HCT116 (cell line): Measurements from ENCODE around the gene IL17A. TPM values are rescaled to one million over a fixed set of nuclear protein-coding genes. Genes with fewer than 3 reads are reported as not detected.

ENCODE experiments used
- ATAC-seq: fragments of 200-7000 bp; cut with Tn5 transposase; 2 replicates; pipeline ENCODE4 v1.9.1; 2020; ENCODE audit warnings: mild to moderate bottlenecking, moderate library complexity
- BruUV-seq: library from RNA; stranded (reverse); fragments of 400-500 nt; replicated peaks from 2 replicates; lab custom pipeline; 2021; lab: Mats Ljungman, UMichigan
- CTCF ChIA-PET: fragments of 300-600 bp; sonication (Branson Sonifier 250); formaldehyde crosslinking; loops from one replicate; lab custom pipeline; 2021; ENCODE audit warnings: antibody characterized with exemption; lab: Charles Lee
- POLR2A ChIA-PET: fragments of 300-600, 350-600 bp; sonication (Branson Sonifier 250); formaldehyde crosslinking; loops from one replicate; lab custom pipeline; 2021; ENCODE audit warnings: antibody characterized with exemption; lab: Charles Lee
- RAD21 ChIA-PET, 2 experiments: fragments of 300-600 bp; sonication (Branson Sonifier 250); formaldehyde crosslinking; loops; one replicate each; lab custom pipeline; 2023; ENCODE audit warnings: low total read pairs in 2 of 2; ENCODE audit not compliant: uncharacterized antibody in 2 of 2, unreplicated experiment in 2 of 2, low non-redundant PET in 1 of 2; lab: Charles Lee
- DNase-seq: peaks from one replicate; pipeline ENCODE4 v3.0.0-alpha.2; 2010; ENCODE audit warnings: low read depth, low spot score
- H2AFZ ChIP-seq: fragments of 200-600 bp; shearing (Covaris generic), sonication (generic); 2 replicates; pipeline ENCODE4 v1.6.1; 2017; ENCODE audit warnings: low read depth, mixed run types, mixed read lengths, antibody characterized with exemption, low read length; ENCODE audit not compliant: poor library complexity, severe bottlenecking
- H3K27ac ChIP-seq: 2 replicates; pipeline ENCODE4 v1.5.1; 2012; ENCODE audit warnings: low read depth, low read length
- H3K27me3 ChIP-seq: fragments of 200-600 bp; sonication (generic); 2 replicates; pipeline ENCODE4 v1.6.1; 2016; ENCODE audit warnings: mixed run types, low read length, mixed read lengths; ENCODE audit not compliant: insufficient read depth
- H3K36me3 ChIP-seq, 2 experiments: fragments of 200-500 bp in 1 of 2; fragments of 200-600 bp in 1 of 2; sonication (Bioruptor generic) in 1 of 2; sonication (generic) in 1 of 2; 2 replicates each; pipeline versions ENCODE4 v1.5.1 to v1.6.1; 2014 to 2016; ENCODE audit warnings: low read length in 2 of 2, inconsistent platforms in 1 of 2, mixed read lengths in 1 of 2, mixed run types in 1 of 2; ENCODE audit not compliant: insufficient read depth in 2 of 2, control insufficient read depth in 1 of 2
- H3K4me1 ChIP-seq, 2 experiments: fragments of 200-600 bp in 1 of 2; sonication (generic) in 1 of 2; 2 replicates each; pipeline versions ENCODE4 v1.5.1 to v1.6.1; 2012 to 2017; ENCODE audit warnings: low read length in 2 of 2, inconsistent platforms in 1 of 2, mild to moderate bottlenecking in 1 of 2, mixed read lengths in 1 of 2, mixed run types in 1 of 2, moderate library complexity in 1 of 2; ENCODE audit not compliant: insufficient read depth in 2 of 2, control insufficient read depth in 1 of 2
- H3K4me2 ChIP-seq: fragments of 200-600 bp; sonication (generic); 2 replicates; pipeline ENCODE4 v1.6.1; 2017; ENCODE audit warnings: mixed run types, low read length, mixed read lengths
- H3K4me3 ChIP-seq, 2 experiments: fragments of 200-600 bp in 1 of 2; sonication (generic) in 1 of 2; replicated peaks in 1 of 2; 2 replicates each; pipeline ENCODE4 v1.5.1; 2011 to 2016; ENCODE audit warnings: low read length in 2 of 2, control low read depth in 1 of 2, low read depth in 1 of 2, mild to moderate bottlenecking in 1 of 2, mixed read lengths in 1 of 2, mixed run types in 1 of 2
- H3K79me2 ChIP-seq: fragments of 200-600 bp; sonication (generic); 2 replicates; pipeline ENCODE4 v1.6.1; 2017; ENCODE audit warnings: mild to moderate bottlenecking, mixed run types, low read length, moderate library complexity, mixed read lengths; ENCODE audit not compliant: insufficient read depth
- H3K9ac ChIP-seq: fragments of 200-600 bp; sonication (generic); 2 replicates; pipeline ENCODE4 v1.6.1; 2016; ENCODE audit warnings: low read length, mixed read lengths
- H3K9me2 ChIP-seq: fragments of 200-600 bp; sonication (generic), shearing (Covaris generic); 2 replicates; pipeline ENCODE4 v1.6.1; 2017; ENCODE audit warnings: mixed run types, mild to moderate bottlenecking, moderate library complexity; ENCODE audit not compliant: insufficient read depth
- H3K9me3 ChIP-seq, 2 experiments: fragments of 200-500 bp in 1 of 2; fragments of 200-600 bp in 1 of 2; sonication (Bioruptor generic) in 1 of 2; sonication (generic) in 1 of 2; 2 replicates each; pipeline ENCODE4 v1.6.1; 2014 to 2017; ENCODE audit warnings: low read length in 2 of 2, mixed read lengths in 2 of 2, inconsistent platforms in 1 of 2, low read depth in 1 of 2, mild to moderate bottlenecking in 1 of 2, mixed run types in 1 of 2, moderate library complexity in 1 of 2; ENCODE audit not compliant: control insufficient read depth in 1 of 2, insufficient read depth in 1 of 2
- H4K20me1 ChIP-seq: fragments of 200-600 bp; sonication (generic), shearing (Covaris generic); 2 replicates; pipeline ENCODE4 v1.6.1; 2017; ENCODE audit warnings: mixed run types, mild to moderate bottlenecking, moderate library complexity; ENCODE audit not compliant: insufficient read depth
- CEBPB ChIP-seq: IDR thresholded peaks from 2 replicates; pipeline ENCODE4 v1.6.1; 2012; ENCODE audit warnings: low read depth
- ELF1 ChIP-seq: IDR thresholded peaks from 2 replicates; pipeline ENCODE4 v1.6.1; 2012; ENCODE audit warnings: low read depth, borderline replicate concordance
- EZH2 ChIP-seq: fragments of 200-600 bp; sonication (generic); IDR thresholded peaks from 2 replicates; pipeline ENCODE4 v1.6.1; 2017; ENCODE audit warnings: antibody characterized with exemption, mixed run types
- FOSL1 ChIP-seq: IDR thresholded peaks from 2 replicates; pipeline ENCODE4 v1.6.1; 2012; ENCODE audit warnings: low read depth
- JUND ChIP-seq: IDR thresholded peaks from 2 replicates; pipeline ENCODE4 v1.6.1; 2012
- POLR2AphosphoS5 ChIP-seq: IDR thresholded peaks from 2 replicates; pipeline ENCODE4 v1.6.1; 2011; ENCODE audit warnings: mild to moderate bottlenecking, low read depth, low read length, moderate library complexity
- RAD21 ChIP-seq: IDR thresholded peaks from 2 replicates; pipeline ENCODE4 v1.6.1; 2012; ENCODE audit warnings: low read depth, mild to moderate bottlenecking
- SIN3A ChIP-seq: IDR thresholded peaks from 2 replicates; pipeline ENCODE4 v1.6.1; 2012; ENCODE audit warnings: low read depth
- SP1 ChIP-seq: IDR thresholded peaks from 2 replicates; pipeline ENCODE4 v1.6.1; 2012; ENCODE audit warnings: low read depth
- SRF ChIP-seq: IDR thresholded peaks from 2 replicates; pipeline ENCODE4 v1.6.1; 2012; ENCODE audit warnings: low read depth
- ZFX ChIP-seq: fragments of 450-650 bp; IDR thresholded peaks from 2 replicates; pipeline ENCODE4 v1.6.1; 2017
- intact Hi-C: fragments of 100-400 bp; cut with micrococcal nuclease; formaldehyde crosslinking; loops from 2 replicates; pipeline ENCODE4 v1.10.0; 2022
- total RNA-seq: library from RNA; stranded (reverse); gene quantifications from one replicate; pipeline ENCODE4 v1.2.1, GENCODE V29; 2021; ENCODE audit not compliant: unreplicated experiment
- TF ChIP-seq, protein P1 (sequence below): IDR thresholded peaks from 2 replicates; pipeline ENCODE4 v1.6.1; 2012
- TF ChIP-seq, protein P2 (sequence below): IDR thresholded peaks from 2 replicates; pipeline ENCODE4 v1.6.1; 2012
- TF ChIP-seq, protein P3 (sequence below): IDR thresholded peaks from 2 replicates; pipeline ENCODE4 v1.6.1; 2011; ENCODE audit warnings: mild to moderate bottlenecking, low read length, moderate library complexity; ENCODE audit not compliant: insufficient replicate concordance; ENCODE audit errors: extremely low read depth

IL17A gene
- total RNA-seq, 1 experiment from 2014 or later: not detected

DNA sequence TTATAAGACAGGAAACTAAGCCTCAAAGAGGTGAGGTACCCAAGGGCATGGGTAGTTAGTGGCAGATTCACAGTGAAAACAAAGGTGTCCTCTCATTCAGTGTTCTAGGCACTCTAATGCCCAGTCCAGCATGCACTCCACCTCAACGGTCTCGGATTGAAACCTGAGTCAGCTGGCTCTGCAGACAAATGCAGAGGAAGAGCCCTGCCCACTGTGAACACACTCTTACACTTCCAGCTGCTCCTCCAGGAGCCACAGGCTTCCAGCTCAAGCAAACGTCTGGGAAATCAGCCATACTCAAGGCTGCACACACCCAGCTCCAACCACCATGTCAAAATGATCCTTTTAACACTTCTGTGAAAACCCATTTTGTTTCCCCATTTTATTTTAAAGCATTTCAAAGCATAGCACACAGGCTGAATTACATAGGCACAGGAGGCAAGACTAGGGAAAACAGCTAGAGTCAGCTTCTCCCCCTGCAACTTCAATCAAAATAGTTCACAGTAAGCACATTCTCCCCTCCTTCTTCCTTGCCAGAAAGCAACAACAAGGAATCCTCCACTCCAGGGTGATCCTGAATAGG lies 3.0 kb upstream of the IL17A start:
- H3K27ac ChIP-seq: no peak overlapping the region
- ChIA-PET RAD21 (no interaction called here), POLR2A (no interaction called here), CTCF (no interaction called here)
- no peaks in the 10 kb centered on the region for H3K4me1 ChIP-seq
- ATAC-seq (no peak), DNase-seq (no peak)
- H4K20me1 ChIP-seq: no peaks in the 10 kb centered on the region
- intact Hi-C loops: no loop called here
- H3K27me3 ChIP-seq: peaks cover 30% of the 10 kb centered on the region
- no peak overlapping the region for H3K4me3 ChIP-seq
- no peaks in the 10 kb centered on the region for H3K9me3 ChIP-seq
- no peak overlapping the region for H3K9ac ChIP-seq
- no TSS peak for BruUV-seq
- H3K4me2 ChIP-seq: no peak overlapping the region
- no peaks in the 10 kb centered on the region for H3K36me3 ChIP-seq
- no peaks in the 10 kb centered on the region for H3K9me2 ChIP-seq
- TF ChIP-seq ZFX: no peak
- TF ChIP-seq, protein P1, sequence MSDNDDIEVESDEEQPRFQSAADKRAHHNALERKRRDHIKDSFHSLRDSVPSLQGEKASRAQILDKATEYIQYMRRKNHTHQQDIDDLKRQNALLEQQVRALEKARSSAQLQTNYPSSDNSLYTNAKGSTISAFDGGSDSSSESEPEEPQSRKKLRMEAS: no peak
- no peak for TF ChIP-seq ELF1
- TF ChIP-seq, protein P2, sequence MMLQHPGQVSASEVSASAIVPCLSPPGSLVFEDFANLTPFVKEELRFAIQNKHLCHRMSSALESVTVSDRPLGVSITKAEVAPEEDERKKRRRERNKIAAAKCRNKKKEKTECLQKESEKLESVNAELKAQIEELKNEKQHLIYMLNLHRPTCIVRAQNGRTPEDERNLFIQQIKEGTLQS: no peak
- TF ChIP-seq SP1: no peak
- TF ChIP-seq RAD21: no peak
- TF ChIP-seq, protein P3, sequence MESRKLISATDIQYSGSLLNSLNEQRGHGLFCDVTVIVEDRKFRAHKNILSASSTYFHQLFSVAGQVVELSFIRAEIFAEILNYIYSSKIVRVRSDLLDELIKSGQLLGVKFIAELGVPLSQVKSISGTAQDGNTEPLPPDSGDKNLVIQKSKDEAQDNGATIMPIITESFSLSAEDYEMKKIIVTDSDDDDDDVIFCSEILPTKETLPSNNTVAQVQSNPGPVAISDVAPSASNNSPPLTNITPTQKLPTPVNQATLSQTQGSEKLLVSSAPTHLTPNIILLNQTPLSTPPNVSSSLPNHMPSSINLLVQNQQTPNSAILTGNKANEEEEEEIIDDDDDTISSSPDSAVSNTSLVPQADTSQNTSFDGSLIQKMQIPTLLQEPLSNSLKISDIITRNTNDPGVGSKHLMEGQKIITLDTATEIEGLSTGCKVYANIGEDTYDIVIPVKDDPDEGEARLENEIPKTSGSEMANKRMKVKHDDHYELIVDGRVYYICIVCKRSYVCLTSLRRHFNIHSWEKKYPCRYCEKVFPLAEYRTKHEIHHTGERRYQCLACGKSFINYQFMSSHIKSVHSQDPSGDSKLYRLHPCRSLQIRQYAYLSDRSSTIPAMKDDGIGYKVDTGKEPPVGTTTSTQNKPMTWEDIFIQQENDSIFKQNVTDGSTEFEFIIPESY: no peak
- TF ChIP-seq EZH2: no peak
- no peak for TF ChIP-seq SIN3A
- TF ChIP-seq CEBPB: no peak
- no peak for TF ChIP-seq FOSL1
- TF ChIP-seq JUND: no peak
- no peak for TF ChIP-seq POLR2AphosphoS5
- no peak for TF ChIP-seq SRF
- no peaks in the 10 kb centered on the region for H3K79me2 ChIP-seq
- no peak overlapping the region for H2AFZ ChIP-seq
